HG03159 (cell line): ENCODE results near the gene ADARB1.

Source experiments
- ATAC-seq: cut with Tn5 transposase; IDR thresholded peaks from one replicate; pipeline ENCODE4 v1.9.1; 2021; ENCODE audit warnings: mild to moderate bottlenecking, moderate library complexity; ENCODE audit not compliant: unreplicated experiment

Gene ADARB1

GRCh38 chr21:45246386-45247320 lies 172.3 kb downstream of the ADARB1 start:
- ATAC-seq, result no peak

- ATAC-seq, result no peak
These were observed 174.0 kb downstream of the ADARB1 start for GRCh38 chr21:45248301-45248892.

DNA sequence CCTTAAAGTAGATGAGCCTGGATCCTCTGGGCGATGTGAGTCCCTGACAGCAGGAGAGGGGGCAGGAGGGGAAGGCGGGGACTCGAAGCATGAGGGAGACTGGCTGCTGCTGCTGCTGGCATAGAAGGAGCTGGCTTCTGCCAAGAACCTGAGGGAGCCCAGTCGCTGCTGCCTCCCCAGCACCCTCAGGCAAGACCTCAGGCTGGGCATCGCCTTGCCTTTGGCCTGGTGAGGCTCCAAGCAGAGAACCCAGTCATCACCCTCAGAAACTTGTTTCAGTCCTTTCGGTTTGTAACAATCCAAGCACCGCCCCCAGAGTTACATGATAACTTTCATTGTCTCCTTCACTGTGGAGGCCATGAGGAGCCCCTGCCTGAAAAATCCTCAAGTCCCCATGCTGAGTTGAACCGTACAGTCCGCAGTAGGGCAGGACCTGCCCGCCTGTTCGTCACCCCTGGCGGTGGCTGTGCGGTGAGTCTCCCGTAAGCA lies 174.6 kb downstream of the ADARB1 start:
- ATAC-seq, result no peak

DNA sequence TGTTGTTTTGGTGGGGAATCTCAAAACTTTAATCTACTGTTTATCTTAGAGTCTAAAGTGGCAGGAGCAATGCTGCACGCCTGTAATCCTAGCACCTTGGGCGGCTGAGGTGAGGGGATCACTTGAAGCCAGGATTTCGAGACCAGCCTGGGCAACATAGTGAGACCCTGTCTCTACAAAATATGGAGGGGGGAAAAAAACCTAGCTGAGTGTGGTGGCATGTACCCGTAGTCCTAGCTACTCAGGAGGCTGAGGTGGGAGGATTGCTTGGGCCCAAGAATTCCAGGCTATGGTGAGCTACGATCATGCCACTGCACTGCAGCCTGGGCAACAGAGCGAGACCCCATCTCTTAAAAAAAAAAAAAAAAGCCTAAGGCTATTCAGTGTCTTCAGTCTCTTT lies 175.2 kb downstream of the ADARB1 start:
- ATAC-seq, result no peak

DNA sequence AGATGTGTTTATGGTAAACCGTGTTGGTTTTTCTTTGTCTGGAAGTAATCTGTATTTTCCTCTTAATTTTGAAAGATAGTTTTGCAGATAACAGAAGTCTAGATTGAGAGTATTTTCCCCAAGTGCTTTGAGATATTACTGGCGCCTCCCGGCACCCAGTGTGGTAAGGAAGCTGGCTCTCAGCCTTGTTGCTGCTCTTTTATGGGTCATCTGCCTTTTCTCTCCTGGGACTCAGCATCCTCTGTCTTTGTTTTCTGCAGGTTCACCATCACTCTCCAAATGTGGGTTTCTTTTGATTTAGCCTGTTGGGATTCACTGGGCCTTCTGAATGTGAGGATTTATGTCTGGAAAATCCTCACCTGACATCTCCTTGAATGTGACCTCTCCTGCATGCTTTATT lies 175.9 kb downstream of the ADARB1 start:
- no peak for ATAC-seq

GRCh38 chr21:45250914-45251634 lies 176.7 kb downstream of the ADARB1 start:
- ATAC-seq, result no peak

GRCh38 chr21:45251635-45252447 lies 177.5 kb downstream of the ADARB1 start:
- ATAC-seq, result no peak

DNA sequence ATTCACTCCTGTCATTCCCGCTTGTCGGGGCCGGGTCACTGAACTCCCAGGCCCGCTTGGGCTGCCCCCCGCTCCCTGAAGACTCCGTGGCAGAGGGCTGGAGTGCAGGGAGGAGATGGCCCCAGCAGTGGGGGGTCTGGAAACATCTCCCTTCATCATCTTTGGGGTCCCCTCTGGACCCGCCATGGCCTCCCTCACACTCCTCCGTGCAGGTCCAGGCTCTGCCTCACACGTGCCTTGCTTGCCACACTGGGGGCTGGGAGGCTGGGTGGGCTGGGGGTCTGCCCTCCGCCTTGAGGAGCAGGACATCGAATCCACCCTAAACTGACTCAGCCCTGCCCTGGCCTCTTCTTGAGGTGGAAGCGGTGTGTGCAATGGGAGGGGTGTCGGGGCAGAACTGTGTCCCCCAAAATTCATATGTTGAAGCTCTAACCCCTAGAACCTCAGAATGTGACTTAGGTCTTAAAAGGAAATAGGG lies 178.1 kb downstream of the ADARB1 start:
- no peak for ATAC-seq

DNA sequence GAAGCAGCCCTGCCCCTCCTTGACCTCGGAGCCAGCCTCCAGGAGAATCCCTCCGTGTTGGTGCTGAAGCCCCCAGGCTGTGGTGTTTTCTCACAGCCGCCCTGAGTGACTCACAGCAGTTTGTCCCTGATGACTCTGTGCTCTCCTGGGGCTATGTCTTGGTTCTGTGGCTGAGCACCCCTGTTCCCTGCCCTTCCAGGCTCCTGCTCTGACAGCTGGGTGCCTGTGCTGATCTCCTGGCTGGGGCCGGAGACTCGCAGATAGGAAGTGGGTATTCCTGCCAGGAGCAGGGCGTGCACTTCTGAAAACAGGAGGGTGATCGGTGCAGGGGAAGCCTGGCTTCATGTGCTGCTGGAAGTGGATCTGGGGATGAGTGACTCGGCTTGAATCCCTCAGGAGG lies 178.8 kb downstream of the ADARB1 start:
- no peak for ATAC-seq

- no peak for ATAC-seq
These were observed 179.5 kb downstream of the ADARB1 start for GRCh38 chr21:45253633-45254459.

GRCh38 chr21:45254460-45254930 lies 180.1 kb downstream of the ADARB1 start:
- ATAC-seq, result no peak

- no peak for ATAC-seq
These were observed 181.1 kb downstream of the ADARB1 start for GRCh38 chr21:45255381-45256020.

DNA sequence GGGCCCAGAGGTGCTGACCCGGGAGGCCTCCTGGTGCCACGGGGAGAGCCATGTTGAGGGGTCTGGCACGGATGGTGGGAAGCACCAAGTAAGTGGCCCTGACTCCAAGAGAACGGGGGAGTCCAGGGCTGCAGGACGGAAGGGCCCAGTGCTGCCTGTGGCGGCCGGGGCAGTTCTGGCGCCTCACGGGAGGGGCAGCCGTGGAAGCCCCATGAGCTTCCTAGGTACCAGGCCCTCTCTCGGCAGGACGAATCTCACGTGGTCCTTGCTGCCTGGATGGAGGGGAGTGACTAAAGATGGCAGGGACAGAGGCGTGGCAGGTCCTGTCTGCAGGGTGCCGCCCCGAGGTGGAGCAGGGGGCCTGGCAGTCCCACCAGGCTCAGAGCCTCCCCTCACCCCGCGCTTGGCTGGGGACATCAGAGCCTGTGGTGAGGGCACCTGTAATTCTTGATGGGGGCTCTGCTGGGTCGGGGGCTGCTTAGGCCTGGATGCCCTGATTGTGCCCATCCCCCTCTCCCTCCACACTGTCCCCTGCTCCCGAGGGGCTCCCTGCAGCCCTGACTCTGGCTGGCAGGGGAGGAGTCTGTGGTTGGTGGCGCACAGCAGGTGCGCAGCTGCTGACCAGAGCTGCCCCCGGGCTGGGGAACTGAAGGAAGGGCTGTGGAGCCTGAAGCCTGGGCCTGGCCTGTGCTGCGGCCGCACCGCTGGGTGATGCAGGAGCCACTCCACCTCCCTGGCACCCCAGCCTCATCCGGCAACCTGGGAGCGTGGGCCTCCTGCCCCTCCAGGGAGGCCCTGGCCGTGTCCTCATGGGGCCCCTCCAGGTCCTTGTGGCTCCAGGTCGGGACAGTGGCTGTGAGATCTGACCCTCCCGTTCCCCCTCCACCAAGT lies 181.9 kb downstream of the ADARB1 start:
- no peak for ATAC-seq

DNA sequence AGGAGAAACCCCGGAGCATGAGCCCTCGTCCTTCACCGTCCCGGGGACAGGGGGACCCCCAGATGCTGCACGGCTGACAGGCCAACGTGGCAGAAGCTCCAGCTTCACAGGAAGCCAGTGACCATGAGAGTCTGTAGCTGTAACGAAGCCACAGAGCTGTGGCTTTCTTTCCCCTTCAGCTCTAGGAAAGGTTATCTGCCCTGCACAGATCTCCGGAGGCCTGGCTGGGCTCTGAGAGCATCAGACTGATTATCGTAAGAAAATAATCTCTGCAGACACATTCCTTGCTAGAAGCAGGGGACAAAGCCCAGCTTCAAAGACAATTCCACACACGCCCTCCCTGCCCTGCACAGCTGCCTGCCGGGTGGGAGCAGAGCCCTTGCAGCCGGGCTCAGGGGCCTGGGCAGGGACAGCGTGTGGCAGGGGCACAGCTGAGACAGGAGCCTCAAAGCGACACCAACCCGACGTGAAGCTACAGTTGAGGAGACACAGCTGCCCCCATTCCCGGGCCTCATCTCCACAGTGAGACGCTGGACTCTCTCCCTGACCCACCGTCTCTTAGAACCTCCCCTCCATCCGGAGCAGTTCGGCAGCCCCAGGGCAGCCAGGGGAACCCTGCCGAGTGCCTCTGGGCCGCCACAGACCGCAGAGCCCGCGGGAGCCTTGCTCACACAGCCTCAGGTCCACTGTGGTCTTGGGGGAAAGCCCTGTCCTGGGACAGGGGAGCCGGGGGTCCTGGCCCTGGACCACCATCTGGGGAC lies 182.7 kb downstream of the ADARB1 start:
- ATAC-seq, result no peak

GRCh38 chr21:45257673-45258341 lies 183.4 kb downstream of the ADARB1 start:
- ATAC-seq, result no peak

DNA sequence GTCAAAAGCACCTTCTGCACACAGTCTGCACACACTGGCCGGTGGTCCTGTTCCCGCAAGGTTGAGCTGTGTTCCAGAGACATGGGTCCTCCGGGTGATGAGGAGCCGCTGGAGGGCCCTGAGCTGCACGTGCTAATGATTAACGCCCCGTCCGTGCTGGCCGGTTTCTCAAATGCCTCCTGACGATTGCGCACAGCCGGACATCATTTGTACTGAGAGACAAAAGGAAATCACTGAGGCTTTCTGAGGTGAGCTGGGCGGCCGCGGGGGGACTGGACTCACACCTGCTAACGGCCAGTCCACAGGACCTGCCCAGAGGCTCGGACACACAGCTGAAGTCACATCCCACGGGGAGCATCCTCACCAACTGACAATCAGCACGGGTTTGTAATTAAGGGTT lies 184.1 kb downstream of the ADARB1 start:
- ATAC-seq, result no peak
